ENCODE measurements around the gene TMEM169.

The TMEM169 gene

GRCh38 chr2:216081487-216082116 is at the start of gene TMEM169, which contains the start of gene PECR:
TSS of gene TMEM169 (plus strand) at chr2:216081919. CDS start at chr2:216095964, 14,045 bp downstream.
TSS of gene PECR (minus strand) at chr2:216081809. CDS start at chr2:216081741, 68 bp downstream.
- peak; percentile 84 to 86 for DNase-seq

- no peak for DNase-seq
Observed at GRCh38 chr2:216031960-216032689, 49.6 kb upstream of the TMEM169 start.

- DNase-seq, result no peak
Observed at GRCh38 chr2:216033403-216033802, 48.3 kb upstream of the TMEM169 start.

- DNase-seq, result peak; percentile 88 to 90
Observed at GRCh38 chr2:216034065-216034464, 47.7 kb upstream of the TMEM169 start.

- no peak for DNase-seq
Observed at GRCh38 chr2:216039918-216040317, 41.8 kb upstream of the TMEM169 start.

- DNase-seq, result no peak
Observed at GRCh38 chr2:216041438-216041837, 40.3 kb upstream of the TMEM169 start.

- no peak for DNase-seq
Observed at GRCh38 chr2:216043949-216044348, 37.8 kb upstream of the TMEM169 start.

- DNase-seq, result no peak
Observed at GRCh38 chr2:216044883-216045486, 36.7 kb upstream of the TMEM169 start.

- DNase-seq, result no peak
Observed at GRCh38 chr2:216047397-216047796, 34.3 kb upstream of the TMEM169 start.

- DNase-seq, result no peak
Observed at GRCh38 chr2:216049452-216049851, 32.3 kb upstream of the TMEM169 start.

- no peak for DNase-seq
Observed at GRCh38 chr2:216051350-216051749, 30.4 kb upstream of the TMEM169 start.

- DNase-seq, result no peak
Observed at GRCh38 chr2:216052420-216052819, 29.3 kb upstream of the TMEM169 start.

GRCh38 chr2:216055680-216056079 is 26.0 kb upstream of the TMEM169 start:
- no peak for DNase-seq

- no peak for DNase-seq
Observed at GRCh38 chr2:216056739-216057138, 25.0 kb upstream of the TMEM169 start.

- peak; percentile 58 to 64 for DNase-seq
Observed at GRCh38 chr2:216057688-216058193, 24.0 kb upstream of the TMEM169 start.

GRCh38 chr2:216059233-216059834 is 22.4 kb upstream of the TMEM169 start:
- no peak for DNase-seq

- DNase-seq, result no peak
Observed at GRCh38 chr2:216064014-216064630, 17.6 kb upstream of the TMEM169 start.

GRCh38 chr2:216064665-216065064 is 17.1 kb upstream of the TMEM169 start:
- DNase-seq, result no peak

- no peak for DNase-seq
Observed at GRCh38 chr2:216066230-216066629, 15.5 kb upstream of the TMEM169 start.

- DNase-seq, result no peak
Observed at GRCh38 chr2:216069028-216069427, 12.7 kb upstream of the TMEM169 start.

- no peak for DNase-seq
Observed at GRCh38 chr2:216070195-216070594, 11.5 kb upstream of the TMEM169 start.

GRCh38 chr2:216071111-216071851 is 10.4 kb upstream of the TMEM169 start:
- no peak for DNase-seq
